HG03175 (cell line): ENCODE measurements around the gene OR10G3.

Experiments
- ATAC-seq: cut with Tn5 transposase; IDR thresholded peaks from one replicate; pipeline ENCODE4 v1.9.1; 2021; ENCODE audit warnings: mild to moderate bottlenecking, moderate library complexity; ENCODE audit not compliant: unreplicated experiment

Gene OR10G3

DNA sequence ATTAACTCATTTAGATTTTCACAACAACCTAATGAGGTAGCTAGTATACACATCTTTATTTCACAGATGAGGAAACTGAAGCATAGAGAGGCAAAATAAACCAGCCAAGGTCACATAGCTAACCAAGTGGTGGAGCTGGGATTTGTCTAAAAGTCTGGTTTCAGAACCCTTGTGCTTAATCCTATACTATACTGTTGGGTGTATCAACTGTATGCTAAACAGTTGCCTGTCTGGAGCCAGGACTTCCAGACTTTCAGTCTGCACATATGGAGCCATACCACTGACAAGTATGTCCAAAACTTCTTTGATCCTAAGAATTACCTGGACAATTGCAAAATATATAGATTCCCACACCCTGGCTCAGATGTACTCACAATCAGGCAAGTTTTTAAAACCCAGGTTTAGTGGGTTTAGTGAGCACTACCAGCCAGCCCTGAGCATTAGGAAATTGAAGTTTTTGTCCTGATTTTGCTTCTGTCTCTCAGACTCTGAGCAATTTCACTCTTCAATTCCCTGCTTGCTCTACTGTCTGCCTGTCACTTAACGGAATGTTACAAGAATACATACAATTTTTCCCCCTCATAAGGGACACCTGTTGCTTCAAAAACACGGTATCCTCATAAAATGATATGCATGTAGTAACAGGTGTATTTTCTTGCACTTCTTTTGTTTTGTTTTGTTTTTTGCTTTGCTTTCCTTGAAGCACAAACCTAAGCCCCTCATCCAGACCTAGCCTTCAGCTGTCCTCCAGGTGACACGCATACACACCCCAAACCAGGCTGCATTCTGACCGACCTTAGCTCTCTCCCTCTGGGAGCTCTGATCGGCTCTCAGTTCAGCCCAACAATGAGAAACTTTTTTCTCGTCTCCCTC, 44.1 kb downstream of the OR10G3 start:
- ATAC-seq = no peak

DNA sequence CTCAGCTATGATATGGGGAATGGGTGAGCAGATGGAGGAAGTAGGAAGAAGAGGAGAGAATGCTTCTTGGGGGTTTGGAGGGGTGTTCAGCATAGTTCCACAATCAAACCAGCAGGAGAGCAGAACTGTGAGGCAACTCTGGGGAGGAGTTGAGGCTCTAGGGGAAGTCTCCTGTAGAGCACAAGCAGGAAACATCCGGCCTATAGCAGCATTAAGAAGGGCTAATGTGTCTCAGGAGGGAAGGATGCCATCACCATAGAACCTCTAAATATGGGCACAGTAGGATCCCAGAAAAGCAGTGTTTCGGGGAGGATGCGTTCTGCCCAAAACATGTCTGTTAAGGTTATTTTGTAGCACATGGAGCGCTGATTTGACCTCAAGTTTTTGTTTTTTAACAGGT, 45.3 kb downstream of the OR10G3 start:
- no peak for ATAC-seq

DNA sequence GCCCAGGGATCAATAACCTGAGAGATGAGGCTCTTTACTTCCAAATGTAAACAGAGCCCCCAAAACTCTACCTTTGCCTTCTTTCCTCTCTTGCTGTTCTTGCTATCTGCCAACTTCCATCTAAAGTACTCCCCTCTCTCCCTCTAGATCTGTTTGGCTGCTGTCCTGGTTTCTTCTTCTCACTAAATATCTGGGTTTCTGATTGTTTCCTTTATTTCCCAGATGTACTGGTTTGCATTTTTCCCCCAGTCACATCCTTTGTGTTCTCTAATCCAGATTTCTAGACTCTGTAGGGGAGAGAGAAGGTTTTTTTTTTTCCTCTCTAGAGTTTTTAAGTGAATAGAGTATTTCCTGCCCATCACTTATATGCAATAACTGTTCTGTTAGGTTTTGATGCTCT, 46.6 kb downstream of the OR10G3 start:
- ATAC-seq = no peak

- no peak for ATAC-seq
Measured at GRCh38 chr14:21529515-21529914, 50.4 kb downstream of the OR10G3 start.

DNA sequence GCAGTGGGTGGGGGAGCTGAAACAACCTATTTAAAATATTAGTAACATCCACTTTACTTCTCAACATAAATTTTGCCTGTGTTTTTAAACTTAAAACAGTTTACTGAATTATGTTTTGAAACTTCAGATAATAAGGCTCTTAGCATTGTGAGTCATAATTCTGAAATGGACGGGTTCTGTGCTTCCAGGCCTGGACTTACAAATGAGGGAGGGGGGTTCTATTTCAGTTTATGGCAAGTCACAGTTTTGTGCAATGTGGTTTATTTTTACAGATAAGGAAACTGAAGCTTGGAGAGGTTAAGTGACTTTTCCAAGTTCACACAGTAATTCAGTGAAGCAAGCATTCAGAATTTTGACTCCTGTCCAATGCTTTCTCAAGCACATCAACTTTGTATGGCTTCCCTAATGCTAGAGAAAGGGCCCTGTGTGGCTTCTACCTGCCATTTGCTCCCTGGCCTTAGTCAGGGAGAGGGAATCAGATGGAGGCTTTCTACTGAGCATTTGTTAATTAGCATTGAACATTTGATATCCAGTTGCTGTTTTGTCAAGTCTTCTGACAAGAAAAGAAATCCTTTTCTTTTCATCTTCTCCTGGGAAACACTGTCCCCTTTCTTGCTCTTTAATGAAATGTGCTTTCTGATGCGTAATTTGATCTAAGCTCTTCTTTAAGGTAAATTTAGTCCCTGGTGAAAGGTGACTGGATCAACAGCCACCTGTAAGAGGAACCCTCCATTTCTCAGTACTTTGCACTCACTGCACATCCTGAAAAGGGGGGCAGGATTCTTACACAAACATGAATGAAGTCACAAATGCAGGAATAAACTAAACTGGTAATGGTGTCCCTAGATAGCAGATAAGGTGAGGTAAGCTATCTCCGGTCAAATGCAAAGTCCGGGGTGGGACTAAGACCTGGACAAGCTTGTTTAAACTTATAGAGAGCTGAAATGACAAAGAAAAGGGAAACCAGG, 51.2 kb downstream of the OR10G3 start:
- no peak for ATAC-seq

- no peak for ATAC-seq
Measured at GRCh38 chr14:21527318-21527679, 52.6 kb downstream of the OR10G3 start.

DNA sequence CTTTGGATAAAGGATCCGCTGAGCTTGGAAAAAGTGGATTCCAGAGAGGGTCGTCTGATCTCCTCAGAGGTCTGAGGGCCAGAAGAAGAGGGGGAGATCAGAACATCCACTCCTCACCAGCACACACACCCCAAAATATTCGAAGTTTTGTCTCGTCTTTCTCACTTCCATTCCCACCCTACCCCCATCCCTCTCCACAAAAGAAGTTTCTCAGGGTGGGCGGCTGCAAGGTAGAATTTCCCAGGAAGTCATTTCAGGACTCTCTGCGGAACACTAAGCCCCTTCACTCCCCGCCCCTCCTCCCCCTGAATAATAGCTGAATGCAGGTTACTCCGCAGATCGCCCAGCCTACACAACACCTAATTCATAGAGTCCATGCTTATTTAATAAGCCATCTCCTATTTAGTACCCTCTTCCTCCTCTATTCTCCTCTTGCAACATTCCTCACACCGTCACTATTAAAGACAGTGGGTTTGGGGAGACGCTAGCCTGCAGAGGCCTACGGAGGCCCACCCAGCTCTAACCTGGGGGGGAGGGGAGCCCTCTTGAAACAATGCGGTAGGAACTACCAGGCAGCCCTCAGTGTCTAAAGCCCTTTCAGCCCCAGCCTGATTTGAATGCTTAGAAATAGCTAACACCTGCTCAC, 53.1 kb downstream of the OR10G3 start:
- ATAC-seq = no peak

- no peak for ATAC-seq
Measured at GRCh38 chr14:21525962-21526671, 53.8 kb downstream of the OR10G3 start, which contains the start of gene SALL2. Gene SALL2, minus strand, starts transcription at chr14:21526346. Its CDS starts 219 bp downstream, at chr14:21526127.

DNA sequence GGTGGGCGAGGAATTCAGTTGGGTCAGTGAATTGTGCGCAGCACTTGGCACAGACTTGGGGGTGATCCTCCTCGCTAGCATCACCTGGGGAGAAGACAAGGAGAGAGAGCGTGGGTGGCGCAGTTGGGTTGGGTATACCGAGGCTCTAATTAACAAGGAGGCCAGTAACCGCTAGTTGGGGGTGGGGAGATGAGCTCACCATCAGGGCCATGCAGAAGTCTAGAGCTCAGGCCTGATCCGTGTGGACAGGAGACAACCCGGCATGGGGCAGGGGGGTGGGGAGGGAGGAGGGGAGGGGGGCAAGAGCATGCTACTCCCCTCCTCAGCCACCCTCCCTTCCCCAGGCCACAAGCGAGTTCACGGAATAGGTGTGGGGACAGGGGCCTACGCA, 54.3 kb downstream of the OR10G3 start:
- ATAC-seq = no peak

DNA sequence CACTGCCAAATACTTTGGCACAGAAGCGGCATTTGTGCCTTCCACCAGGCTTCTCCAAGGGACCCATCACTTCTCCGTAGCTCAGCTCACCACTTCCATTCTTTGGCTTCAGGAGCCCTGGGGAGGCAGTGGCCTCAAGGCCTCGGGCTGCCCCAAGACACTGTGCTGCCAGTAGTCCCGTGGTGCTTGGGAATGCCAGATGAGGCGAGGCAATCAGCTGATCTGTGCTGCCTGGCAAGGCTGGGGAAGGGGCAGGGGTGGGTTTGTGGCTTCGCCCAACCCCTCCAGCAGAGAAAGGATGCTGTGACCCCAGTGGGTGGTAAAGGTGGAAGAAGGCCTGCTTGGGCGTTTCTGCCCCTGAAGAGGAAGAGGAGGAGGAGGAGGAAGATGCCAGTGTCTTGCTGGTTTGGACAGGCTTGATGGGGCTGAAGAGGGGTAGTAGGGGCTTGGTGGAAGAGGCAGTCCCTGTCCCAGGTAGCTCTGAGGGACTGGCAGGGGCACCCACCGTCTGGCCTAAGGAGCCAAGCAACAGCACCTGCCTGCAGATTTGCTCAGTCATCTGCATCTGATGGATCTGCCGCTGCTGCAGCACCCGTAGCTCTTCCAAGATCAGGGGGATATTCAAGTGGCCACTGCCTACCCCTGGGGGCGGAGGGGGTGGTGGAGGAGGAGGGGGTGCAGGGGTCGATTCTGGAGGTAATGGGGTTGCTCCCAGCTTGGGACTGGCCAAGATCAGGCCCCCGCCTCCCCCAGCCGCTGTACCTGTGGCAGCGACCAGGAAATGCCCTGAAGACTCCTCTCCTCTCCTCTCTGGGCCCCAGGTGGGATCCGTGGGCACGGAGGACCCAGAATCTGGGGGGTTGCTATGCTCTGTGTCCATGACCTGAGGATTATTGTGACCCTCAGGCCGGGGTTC, 55.0 kb downstream of the OR10G3 start:
- no peak for ATAC-seq

- ATAC-seq = no peak
Measured at GRCh38 chr14:21523203-21523602, 56.7 kb downstream of the OR10G3 start.

DNA sequence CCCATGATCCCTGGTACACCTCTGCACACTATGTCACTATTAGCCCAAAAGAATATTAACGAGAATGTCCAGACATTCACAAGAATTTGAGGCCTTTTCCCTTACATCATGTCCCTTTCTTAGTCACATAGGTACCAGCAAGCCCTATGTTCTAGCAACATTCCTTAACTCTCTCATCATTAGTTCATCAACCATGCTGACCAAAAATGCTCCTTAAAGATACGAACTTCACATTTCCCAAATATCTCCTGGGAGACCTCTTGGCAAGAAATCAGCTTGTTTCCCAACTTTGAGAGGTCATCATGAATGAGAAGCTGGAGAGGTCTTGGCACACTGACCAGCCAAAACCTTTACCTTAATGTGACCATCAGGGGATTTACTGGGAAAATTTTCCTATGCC, 58.4 kb downstream of the OR10G3 start:
- no peak for ATAC-seq

- no peak for ATAC-seq
Measured at GRCh38 chr14:21520767-21521166, 59.1 kb downstream of the OR10G3 start.

DNA sequence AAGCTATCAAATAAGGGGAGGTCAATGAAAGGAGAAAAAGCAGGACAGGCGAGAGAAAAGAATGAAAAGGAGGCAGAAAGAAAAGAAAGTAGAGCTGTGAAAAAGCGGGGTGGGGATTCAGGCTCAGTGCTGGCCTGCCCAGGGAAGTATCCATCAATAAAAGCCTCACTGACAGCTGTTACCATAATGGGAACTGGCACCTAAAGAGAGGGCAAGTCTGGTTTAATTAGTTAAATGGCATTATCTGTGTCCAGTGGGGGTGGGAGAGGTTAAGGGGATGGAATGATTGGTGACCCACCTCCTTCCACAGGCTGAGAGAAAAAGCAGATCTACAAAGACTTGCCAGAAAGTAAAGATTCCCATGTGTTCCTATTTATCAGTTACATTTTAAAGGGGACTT, 61.2 kb downstream of the OR10G3 start:
- no peak for ATAC-seq
